NCI-H187 (cell line): Measurements from ENCODE around the gene TMC7.
"Not testable (repeated sequence)": the region's sequence is repeated elsewhere in the genome, so short reads cannot be mapped to it uniquely, and the experiment has no call there.

Source experiments
- DNase-seq, 2 experiments: peaks; one replicate each; lab custom pipeline; 2025; lab: John Stamatoyannopoulos, UW

Gene TMC7

DNA sequence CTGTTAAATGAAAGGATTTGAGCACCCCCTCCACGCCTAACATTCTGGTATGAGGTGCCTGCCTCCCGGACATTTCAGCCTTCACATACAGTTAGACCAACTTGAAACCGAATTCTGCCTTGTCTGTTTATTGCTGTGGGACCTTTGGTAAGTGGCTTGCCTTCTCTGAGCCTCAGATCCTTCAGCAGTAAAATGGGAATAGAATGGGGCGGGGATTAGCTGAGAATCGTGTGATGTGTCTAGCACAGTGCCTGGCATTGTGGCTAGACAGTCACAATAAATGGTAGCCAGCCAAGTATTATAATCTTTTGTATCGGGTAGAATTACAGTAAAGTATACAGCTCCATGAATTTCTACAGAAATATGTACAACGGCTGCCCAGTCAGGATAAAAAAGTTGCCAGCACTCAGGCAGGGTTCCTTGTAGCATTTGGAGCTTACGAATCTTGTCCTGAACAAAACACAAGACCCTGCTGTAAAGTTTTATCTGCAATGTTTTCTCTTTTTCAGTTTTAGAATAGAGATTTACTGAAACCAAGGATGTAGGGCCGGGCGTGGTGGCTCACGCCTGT lies 786 bp downstream of the TMC7 start:
- no peak for DNase-seq

DNA sequence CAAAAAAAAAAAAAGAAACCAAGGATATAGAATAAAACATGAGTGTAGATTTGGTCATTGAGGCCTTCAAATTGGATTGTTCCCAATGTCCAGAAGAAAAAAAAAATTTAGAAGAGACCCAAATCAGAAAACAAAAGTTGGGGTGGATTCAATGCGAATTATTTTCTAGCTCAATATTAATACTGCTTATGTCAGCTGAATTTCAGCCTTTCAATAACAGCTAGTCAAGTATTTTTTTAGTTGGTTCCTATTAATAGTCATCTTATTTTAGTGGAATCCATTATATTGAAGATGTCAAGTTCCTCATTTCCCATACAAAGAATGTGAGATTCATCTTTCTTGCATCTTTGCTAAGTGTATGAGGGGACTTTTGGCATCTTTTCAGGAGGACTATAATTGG lies 1.5 kb downstream of the TMC7 start:
- not testable (repeated sequence) for DNase-seq

DNA sequence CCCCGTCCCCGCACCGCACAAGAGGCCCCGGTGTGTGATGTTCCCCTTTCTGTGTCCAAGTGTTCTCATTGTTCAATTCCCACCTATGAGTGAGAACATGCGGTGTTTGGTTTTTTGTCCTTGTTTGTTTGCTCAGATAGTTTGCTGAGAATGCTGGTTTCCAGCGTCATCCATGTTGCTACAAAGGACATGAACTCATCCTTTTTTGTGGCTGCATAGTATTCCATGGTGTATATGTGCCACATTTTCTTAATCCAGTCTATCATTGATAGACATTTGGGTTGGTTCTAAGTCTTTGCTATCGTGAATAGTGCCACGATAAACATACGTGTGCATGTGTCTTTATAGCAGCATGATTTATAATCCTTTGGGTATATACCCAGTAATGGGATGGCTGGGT lies 8.0 kb downstream of the TMC7 start:
- not testable (repeated sequence) for DNase-seq

DNA sequence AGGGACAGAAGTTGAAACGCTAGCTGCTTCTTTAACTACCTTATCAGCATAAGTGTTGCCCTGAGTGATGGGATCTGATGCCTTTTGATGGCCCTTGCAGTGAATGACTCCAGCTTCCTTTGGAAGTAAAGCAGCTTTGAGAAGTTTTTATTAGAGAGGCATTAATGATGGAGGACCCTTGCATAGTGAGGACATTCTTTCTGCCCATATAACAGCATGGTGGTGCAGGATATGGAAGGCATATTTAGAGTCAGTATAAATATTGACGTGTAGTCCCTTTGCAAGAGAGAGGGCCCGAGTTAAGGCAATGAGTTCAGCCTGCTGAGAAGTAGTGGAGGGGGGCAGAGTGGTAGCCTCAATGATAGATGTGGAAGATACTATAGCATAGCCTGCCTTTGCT lies 9.8 kb downstream of the TMC7 start:
- not testable (repeated sequence) for DNase-seq

DNA sequence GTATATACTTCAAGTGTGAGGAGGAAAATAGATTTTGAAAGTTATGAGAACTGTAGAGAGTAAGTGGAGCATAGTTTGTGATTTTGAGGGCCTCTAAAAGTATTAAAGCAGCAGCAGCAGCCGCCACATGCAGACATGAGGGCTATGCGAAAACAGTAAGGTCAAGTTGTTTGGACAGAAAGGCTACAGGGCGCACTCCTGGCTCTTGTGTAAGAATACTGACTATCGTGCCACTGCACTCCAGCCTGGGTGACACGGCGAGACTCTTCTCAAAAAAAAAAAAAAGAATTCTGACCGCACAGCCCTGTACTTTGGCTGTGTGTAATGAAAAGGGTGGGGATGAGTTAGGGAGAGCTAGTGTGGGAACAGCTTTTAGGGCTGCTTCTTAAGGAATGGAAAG lies 10.4 kb downstream of the TMC7 start:
- not testable (repeated sequence) for DNase-seq

DNA sequence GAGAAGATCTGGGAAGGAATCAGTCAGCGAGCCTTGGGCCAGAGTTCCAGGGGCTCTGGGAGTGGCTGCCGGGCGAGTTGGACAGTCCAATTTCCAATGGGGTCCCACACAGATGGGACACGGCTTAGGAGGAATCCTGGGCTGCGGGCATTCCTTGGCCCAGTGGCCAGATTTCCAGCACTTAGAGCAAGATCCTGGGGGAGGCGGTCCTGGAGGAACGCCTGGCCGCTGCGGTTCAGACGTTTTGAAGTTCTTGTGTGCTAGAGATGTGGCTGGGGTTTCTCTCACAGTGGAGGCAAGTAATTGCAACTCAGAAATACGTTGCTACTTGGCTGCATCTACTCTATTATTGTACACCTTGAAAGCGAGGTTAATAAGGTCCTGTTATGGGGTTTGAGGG lies 11.7 kb downstream of the TMC7 start:
- DNase-seq: not testable (repeated sequence)

DNA sequence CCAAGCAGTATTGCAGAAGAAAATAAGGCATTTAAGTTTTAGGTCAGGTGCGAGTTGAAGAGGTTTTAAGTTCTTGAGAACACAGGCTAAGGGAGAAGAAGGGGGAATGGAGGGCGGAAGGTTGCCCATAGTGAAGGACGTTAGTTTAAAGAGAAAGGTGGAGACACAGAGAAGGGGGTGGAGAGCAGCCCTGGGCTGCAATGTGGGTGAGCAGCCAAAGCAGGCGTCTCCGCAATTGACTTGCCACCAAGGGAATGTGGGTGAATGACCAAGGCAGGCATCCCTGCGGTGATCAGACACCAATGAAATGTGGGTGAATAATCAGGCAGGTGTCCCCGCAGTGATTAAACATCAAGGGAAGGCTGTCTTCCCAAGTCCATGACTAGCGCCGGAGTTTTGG lies 12.8 kb downstream of the TMC7 start:
- not testable (repeated sequence) for DNase-seq

DNA sequence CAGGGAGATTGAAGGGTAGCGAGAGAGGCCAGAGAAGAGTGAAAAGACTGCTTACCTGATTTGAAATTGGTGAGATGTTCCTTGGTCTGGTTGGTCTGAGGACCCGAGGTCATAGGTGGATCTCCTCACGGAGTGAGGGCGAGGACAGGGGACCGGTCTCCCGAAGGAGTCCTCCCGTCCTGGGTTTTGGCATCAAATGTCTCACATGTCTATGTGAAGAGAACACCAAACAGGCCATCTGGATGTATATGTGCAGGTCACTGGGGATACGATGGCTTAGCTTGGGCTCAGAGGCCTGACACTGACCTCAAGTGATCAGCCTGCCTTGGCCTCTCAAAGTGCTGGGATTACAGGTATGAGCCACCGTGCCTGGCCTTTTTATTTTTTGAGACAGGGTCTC lies 13.3 kb downstream of the TMC7 start:
- not testable (repeated sequence) for DNase-seq

DNA sequence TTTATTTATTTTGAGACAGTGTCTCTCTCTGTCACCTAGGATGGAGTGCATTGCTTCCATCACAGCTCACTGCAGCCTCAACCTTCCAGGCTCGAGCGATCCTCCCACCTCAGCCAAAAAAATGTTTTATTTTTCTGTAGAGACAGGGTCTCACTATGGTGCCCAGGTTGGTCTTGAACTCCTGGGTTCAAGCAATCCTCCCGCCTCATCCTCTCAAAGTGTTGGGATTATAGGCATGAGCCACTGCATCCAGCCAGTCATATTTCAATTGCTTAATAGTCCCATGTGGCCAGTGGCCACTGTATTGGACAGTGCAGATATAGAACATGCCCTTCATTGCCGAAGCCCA lies 15.3 kb downstream of the TMC7 start:
- DNase-seq: no peak

DNA sequence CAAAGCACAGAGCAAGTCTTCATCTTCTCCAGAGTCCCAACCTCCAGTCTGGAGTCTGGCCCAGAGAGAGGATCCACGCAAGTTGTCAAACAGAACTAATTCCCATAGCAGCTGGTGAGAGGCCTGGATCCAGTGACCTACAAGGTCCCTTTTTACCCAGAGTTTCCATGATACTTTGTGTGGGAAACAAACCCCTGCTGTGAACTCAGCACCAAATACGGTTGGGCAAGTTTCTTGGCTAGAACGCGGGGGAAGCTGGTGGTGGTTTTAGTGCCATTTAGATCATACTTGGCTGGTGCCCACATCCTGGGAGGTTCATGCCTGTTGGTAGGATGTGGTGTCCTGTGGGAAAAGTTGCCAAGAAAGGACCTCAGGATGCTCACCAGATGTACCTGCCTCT lies 18.1 kb downstream of the TMC7 start:
- DNase-seq: no peak

DNA sequence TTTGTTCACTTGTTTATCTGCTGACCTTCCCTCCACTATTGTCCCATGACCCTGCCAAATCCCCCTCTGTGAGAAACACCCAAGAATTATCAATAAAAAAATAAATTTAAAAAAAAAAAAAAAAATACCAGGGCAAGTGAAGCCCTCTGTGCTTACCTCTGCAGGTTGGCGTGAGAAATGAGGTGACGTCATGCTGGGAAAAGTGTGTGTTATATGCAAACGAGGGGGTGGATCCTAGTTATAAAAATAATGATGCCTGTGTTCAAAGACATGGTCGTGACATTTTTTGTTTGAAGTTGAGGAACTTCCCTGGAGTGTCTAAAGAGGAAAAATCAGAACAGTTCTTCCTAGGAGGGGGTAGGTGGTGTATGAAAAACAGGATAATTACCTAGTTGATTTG lies 20.2 kb downstream of the TMC7 start:
- no peak for DNase-seq

DNA sequence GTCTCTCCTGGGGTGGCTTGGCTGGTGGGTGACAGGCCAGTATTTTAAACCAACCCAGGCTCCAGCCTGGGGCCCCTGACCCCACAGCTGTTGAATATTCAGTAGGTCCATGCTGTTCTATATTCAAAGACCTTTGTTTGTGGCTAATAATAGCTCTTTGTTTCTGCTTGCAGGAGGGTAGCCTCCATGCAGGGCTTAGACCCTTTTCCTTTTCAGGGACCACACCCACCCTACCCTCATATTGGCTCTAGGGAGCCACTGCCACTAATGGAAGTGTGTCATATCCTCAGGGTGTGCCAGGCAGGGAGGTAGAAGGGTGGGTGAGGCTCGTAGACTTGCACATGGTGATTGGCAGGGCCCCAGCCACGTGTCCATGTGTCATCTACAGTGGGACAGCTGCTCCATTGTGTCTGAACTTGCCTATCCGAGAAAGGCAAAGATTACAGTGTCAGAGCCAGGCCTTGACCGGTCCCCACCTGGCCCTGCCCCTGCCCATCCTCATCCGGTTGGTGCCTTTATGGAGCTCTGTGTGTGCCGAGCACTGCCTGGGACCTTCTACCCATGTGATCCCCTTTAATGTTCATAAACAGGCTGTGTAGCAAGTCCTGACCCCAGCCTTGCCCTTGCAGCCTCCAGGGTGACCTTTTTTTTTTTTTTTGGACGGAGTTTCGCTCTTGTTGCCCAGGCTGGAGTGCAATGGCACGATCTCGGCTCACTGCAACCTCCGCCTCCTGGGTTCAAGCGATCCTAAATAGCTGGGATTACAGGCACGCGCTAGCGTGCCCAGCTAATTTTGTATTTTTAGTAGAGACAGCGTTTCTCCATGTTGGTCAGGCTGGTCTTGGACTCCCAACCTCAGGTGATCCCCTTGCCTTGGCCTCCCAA lies 22.1 kb downstream of the TMC7 start:
- no peak for DNase-seq

DNA sequence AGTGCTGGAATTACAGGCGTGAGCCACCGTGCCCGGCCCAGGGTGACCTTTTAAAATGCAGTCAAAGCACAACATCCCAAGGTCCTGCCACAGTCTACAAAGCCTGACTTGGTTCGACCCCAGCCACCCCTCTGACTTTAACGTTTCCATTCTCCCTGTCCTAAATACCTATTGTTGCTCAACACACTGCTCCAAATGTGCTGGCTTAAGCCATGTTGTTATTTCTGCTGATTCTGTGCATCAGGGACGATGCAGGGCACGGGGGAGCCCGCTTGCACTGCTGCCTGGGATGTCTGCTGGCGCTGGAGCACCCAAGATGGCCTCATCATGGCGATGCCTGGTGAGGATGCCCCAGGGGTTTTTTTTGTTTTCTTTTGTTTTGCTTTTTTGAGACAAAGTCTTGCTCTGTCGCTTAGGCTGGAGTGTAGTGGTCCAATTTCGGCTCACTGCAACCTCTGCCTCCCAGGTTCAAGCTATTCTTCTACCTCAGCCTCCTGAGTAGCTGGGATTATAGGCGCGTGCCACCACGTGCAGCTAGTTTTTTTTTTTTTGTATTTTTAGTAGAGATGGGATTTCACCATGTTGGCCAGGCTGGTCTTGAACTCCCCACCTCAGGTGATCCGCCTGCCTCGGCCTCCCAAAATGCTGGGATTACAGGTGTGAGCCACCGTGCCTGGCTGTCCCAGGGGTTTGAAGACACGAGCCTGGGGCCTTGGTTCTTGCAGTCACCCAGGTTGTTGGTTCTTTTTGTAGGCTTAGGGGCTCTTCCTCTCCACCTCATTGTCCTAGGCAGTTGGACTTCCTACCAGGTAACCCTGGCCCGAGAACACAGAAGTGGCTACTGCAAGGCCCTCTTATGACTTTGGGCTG lies 22.9 kb downstream of the TMC7 start:
- no peak for DNase-seq

DNA sequence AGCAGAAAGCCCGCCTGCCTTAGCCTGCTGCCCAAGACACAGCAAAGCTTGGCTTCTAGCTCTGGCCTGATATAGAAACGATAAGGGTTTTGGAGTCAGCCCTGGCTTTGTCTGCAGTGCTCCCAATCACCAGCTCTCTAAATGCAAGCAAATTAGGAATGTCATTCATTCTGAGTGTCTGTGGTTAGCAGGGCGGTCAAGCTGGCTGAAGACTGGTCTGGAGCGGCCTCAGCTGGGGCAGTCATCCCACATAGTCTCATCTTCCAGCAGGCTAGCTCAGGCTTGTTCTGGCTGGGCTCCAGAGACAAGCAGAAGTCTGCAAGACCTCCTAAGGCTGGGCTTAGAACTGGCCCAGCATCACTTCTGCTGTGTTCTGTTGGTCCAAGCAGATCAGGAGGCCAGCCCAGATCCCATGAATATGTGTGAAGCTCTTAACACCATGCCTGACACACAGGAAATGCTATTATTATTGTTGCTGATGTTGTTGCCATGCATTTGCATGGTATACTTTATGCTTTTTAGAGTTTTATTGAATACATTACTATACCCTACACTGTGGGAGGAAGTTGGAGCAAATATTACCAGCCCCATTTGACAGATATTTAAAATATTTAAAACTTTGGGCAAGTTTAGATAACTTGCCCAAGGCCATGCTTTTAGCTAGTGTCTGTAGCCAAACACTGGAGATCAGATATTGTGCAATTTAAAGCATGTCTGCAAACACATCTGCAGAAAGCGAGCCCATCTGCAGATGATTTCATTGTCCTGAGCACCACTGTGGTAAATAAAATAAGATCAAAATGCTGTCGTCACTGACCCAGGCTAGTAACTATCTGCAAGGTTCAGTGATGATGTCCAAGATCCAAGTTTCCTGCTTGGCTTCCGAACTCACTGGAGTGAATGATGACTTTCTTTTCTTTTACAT lies 24.8 kb downstream of the TMC7 start:
- DNase-seq: no peak

DNA sequence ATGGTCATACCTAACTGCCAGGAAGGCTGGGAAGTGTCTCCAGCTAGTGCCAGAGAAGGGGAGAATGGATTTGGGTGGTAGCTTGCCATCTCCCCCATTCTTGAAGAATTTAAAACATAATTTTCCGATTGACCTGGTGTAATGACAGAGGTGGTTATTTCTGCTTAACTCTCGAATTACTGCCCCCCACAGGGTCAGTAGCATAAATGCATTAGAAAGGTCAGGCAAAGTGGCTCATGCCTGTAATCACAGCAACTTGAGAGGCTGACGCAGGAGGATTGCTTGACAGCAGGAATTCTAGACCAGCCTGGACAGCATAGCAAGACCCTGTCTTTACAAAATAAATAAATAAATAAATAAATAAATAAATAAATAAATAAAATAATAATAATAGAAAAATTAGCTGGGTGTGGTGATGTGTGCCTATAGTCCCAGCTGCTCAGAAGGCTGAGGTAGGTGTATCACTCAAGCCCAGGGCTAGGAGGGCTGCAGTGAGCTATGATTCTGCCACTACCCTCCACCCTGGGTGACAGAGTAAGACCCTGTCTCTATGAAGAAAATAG lies 27.5 kb downstream of the TMC7 start:
- no peak for DNase-seq

DNA sequence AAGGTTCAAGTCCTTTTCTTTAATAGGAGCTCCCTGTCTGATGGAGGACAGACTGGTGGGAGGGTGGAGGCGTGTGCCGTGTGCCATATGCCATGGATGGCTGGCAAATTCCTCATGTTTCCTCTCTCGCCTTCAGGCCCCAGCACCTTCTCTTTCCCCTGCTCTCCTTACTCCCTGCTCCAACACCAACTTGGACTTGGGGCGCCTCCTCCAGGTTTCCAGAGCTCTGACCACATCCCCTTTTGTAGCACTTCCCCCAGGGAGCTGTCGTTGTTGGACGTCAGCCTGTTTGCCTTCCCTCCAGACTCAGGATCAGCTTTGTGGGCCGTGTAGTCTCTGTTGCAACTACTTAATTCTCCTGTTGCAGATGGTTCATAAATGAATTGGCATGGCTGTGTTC lies 30.7 kb downstream of the TMC7 start:
- DNase-seq: no peak

DNA sequence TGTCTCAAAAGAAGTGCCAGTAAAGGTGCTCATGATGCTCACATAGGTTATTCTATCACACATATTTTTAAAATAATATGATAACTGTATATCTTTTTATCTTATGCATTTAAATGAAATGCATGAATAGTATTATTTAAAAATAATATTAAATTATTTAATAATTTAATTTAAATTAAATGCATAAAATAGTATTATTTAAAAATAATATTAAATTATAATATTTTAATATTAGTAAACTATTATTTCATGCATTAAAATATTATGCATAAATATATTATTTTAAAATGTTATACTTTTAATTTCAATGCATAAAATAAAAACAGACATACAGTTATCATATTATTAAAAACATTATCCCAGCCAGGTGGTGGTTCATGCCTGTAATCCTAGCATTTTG lies 33.4 kb downstream of the TMC7 start:
- DNase-seq: no peak

DNA sequence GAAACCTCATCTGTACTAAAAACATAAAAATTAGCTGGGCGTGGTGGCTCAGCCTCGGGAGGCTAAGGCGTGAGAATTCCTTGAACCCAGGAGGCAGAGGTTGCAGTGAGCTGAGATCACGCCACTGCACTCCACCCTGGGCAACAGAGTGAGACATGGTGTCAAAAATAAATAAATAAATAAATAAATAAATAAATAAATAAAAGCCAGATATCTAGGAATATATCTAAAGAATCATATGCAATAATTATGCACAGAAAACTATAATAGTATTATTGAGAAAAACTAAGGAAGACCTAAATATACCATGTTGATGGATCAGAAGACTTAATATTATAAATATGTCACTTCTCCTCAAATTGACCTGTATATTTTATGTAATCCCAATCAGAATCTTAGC lies 37.0 kb downstream of the TMC7 start:
- no peak for DNase-seq

DNA sequence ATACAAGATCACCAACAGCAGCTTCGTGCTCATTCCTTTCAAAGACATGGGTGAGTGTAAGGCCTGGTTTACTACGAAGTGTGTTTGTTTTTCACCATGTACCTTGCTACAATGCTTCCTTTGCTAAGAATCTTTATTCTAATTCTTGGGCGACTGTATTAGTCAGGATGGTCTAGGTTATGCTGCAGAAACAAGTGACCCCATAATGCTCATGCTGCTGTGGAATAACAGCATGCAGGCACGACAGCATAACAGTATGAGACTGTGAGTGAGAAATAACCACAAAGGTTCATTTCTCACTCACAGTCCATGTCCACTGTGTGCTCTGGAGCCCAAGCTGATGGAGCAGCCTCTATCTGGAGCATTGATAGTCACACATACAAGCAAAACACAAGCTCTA lies 38.0 kb downstream of the TMC7 start:
- no peak for DNase-seq

DNA sequence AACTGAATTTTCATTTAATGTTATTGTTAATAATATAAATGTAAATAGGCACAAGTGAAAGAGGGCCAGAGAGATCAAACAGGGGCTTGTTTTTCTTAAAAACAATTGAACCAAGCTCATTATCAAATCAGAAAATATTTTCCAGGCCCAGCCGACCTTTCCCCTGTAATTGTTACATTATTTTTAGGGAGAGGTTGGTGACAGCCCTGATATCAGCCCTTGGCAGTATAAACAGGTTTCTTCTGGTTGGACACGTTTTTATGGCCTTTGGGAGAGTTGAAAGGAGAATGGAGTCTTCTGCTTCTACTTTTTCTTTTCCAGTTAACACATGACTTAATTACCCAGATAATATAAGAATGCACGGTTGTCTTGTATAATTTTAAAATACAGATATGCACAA lies 43.7 kb downstream of the TMC7 start:
- DNase-seq: no peak

DNA sequence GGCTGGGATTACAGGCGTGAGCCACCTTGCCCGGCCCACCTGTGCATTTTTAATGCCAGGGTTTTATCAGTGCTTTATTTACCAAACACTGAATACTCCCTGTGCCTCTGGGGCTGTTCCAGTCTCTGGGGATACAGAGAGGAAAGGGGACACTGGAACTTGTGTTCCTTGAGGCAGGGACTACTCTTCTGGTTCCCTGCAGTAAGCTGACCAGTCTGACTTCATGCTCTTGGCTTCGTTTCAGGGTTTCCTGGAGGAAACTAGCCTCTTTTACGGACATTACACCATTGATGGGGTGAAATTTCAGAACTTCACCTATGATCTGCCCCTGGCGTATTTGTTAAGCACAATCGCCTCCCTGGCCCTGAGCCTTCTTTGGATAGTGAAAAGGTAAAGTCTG lies 46.2 kb downstream of the TMC7 start:
- DNase-seq: no peak

DNA sequence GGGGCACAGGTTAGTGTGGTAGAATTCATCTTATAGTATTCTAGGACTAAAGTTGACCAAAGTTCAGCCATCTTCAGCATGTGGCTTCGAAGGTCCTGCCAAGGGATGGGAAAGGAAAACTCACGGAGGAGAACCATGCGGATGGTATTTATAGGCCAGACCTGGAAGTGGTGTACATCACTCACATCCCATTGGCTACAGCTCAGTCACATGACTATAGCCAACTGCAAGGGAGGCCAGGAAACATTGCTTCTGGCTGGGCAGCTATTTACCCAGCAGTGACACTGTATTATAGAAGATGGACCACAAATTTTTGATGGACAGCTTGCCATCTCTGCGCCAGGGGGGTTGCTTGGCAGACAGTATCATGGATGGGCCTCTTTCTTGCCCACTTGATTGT lies 48.0 kb downstream of the TMC7 start:
- DNase-seq: no peak
